MM.1S (cell line): ENCODE results near the gene SLC16A10.

Experiments
- EZH2 ChIP-seq: fragments of 300-600 bp; sonication (generic); optimal IDR thresholded peaks from 2 replicates; pipeline ENCODE3; 2017; ENCODE audit warnings: low read depth, mild to moderate bottlenecking, antibody characterized with exemption, low read length, mixed read lengths
- TF ChIP-seq, protein P1 (sequence below): fragments of 300-600 bp; sonication (generic); IDR thresholded peaks from 2 replicates; pipeline ENCODE4 v1.5.1; 2016; ENCODE audit warnings: antibody characterized with exemption, low read length, mixed read lengths

DNA sequence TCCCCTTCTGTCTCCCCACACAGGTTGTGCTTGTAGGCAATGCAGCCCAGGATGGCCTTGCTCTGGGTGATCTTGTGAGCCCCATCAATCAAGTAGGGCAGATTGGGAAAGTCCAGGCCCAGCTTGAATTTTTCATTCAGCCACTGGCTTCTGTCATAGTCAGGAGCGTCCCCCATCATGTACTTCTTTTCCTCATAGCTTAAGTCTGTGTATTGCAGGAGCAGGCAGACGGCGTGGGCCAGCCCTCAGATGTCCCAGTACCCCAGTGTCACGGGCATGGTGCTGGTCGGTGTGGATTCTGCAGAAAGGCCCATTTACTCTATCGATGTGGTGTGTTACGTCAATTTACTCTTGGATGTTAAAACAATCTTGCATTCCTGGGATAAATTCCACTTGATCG, 40.1 kb upstream of the SLC16A10 start:
- TF ChIP-seq, protein P1, sequence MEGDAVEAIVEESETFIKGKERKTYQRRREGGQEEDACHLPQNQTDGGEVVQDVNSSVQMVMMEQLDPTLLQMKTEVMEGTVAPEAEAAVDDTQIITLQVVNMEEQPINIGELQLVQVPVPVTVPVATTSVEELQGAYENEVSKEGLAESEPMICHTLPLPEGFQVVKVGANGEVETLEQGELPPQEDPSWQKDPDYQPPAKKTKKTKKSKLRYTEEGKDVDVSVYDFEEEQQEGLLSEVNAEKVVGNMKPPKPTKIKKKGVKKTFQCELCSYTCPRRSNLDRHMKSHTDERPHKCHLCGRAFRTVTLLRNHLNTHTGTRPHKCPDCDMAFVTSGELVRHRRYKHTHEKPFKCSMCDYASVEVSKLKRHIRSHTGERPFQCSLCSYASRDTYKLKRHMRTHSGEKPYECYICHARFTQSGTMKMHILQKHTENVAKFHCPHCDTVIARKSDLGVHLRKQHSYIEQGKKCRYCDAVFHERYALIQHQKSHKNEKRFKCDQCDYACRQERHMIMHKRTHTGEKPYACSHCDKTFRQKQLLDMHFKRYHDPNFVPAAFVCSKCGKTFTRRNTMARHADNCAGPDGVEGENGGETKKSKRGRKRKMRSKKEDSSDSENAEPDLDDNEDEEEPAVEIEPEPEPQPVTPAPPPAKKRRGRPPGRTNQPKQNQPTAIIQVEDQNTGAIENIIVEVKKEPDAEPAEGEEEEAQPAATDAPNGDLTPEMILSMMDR, result no peak
- no peak for TF ChIP-seq EZH2
